Ishikawa (cell line): Measurements from ENCODE around the gene TIMM50.
A peak's percentile ranks its signal among the peaks of the same experiment; 100 is the strongest.

Source experiments
- CEBPB ChIP-seq: IDR thresholded peaks from 2 replicates; pipeline ENCODE4 v1.6.1; 2012
- CREB1 ChIP-seq: IDR thresholded peaks from 2 replicates; pipeline ENCODE4 v1.6.1; 2012; ENCODE audit warnings: low read depth
- EGR1 ChIP-seq: IDR thresholded peaks from 2 replicates; pipeline ENCODE4 v1.6.1; 2012
- EP300 ChIP-seq: IDR thresholded peaks from 2 replicates; pipeline ENCODE4 v1.6.1; 2012; ENCODE audit warnings: borderline replicate concordance
- FOXM1 ChIP-seq: IDR thresholded peaks from 2 replicates; pipeline ENCODE4 v1.6.1; 2012; ENCODE audit warnings: low read depth, borderline replicate concordance
- MAX ChIP-seq: IDR thresholded peaks from 2 replicates; pipeline ENCODE4 v1.6.1; 2012
- NFIC ChIP-seq: IDR thresholded peaks from 2 replicates; pipeline ENCODE4 v1.6.1; 2012
- RAD21 ChIP-seq: IDR thresholded peaks from 2 replicates; pipeline ENCODE4 v1.6.1; 2012; ENCODE audit warnings: low read depth
- REST ChIP-seq: IDR thresholded peaks from 2 replicates; pipeline ENCODE4 v1.6.1; 2012; ENCODE audit warnings: low read depth, mild to moderate bottlenecking
- TAF1 ChIP-seq: IDR thresholded peaks from 2 replicates; pipeline ENCODE4 v1.6.1; 2012; ENCODE audit warnings: low read depth, mild to moderate bottlenecking
- TCF12 ChIP-seq: IDR thresholded peaks from 2 replicates; pipeline ENCODE4 v1.6.1; 2012; ENCODE audit warnings: low read depth
- TEAD4 ChIP-seq: IDR thresholded peaks from 2 replicates; pipeline ENCODE4 v1.6.1; 2012
- YY1 ChIP-seq: IDR thresholded peaks from 2 replicates; pipeline ENCODE4 v1.6.1; 2012; ENCODE audit warnings: low read depth
- ZBTB7A ChIP-seq: IDR thresholded peaks from 2 replicates; pipeline ENCODE4 v1.6.1; 2012; ENCODE audit warnings: low read depth
- TF ChIP-seq, protein P1 (sequence below): IDR thresholded peaks from 2 replicates; pipeline ENCODE4 v1.6.1; 2012

Gene TIMM50

DNA sequence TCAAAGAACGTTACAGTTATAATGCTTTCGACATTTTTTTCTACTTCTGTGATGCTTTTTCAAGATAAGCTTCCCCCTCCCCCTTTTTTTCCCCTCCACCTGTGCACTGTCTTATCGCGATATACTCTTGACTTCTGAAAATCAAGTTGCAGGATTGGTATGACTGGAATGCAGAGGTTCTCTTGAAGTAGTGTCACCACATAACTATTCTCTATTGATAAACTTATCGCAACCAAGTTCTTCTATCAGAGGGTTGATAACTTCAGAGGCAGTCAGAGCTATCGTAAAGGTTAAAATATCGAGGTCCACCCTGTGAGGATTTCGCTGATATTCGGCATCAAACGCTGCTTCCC lies 58.5 kb downstream of the TIMM50 start:
- TF ChIP-seq REST (no peak), YY1 (no peak), NFIC (no peak), TEAD4 (peak; percentile 58)

- 0 out of 2 replicates have a peak, but pooled peaks have one; percentile 58 for TF ChIP-seq TCF12
- TF ChIP-seq ZBTB7A = 0 out of 2 replicates have a peak, but pooled peaks have one; percentile 52
- no peak for TF ChIP-seq NFIC
- no peak for TF ChIP-seq CREB1
- no peak for TF ChIP-seq EP300
- peak; percentile 61 for TF ChIP-seq MAX
- TF ChIP-seq FOXM1 = no peak
- no peak for TF ChIP-seq CEBPB
- peak; percentile 94 for TF ChIP-seq EGR1
- TF ChIP-seq TAF1 = peak; percentile 78; the same call in 1 of the 2 replicates
- peak; percentile 44; the same call in 1 of the 2 replicates for TF ChIP-seq YY1
- TF ChIP-seq RAD21 = peak; percentile 60
- no peak for TF ChIP-seq REST
- peak; percentile 44 for TF ChIP-seq TEAD4
- TF ChIP-seq, protein P1, sequence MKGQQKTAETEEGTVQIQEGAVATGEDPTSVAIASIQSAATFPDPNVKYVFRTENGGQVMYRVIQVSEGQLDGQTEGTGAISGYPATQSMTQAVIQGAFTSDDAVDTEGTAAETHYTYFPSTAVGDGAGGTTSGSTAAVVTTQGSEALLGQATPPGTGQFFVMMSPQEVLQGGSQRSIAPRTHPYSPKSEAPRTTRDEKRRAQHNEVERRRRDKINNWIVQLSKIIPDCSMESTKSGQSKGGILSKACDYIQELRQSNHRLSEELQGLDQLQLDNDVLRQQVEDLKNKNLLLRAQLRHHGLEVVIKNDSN = no peak
Observed at GRCh38 chr19:39539518-39540332, 59.1 kb downstream of the TIMM50 start, which contains the start of gene EID2. Gene EID2 (minus strand): TSS chr19:39540161. CDS start chr19:39540079, 82 bp downstream.

DNA sequence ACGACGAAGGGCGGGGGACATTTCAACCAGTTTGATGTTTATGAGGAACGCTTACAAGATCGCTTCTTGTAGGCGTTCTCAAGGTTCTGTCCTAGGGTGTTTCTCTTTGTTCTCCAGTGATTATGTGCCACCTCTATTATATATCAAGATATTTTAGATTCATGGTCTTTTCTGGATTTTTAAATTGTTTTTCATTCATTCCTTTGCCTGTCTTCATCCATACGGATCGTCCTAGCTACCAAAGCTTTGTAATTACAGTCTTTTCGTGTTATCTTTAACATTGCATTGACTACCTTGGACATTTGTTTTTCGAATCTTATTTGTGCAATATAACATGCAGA lies 59.7 kb downstream of the TIMM50 start:
- TF ChIP-seq CEBPB (no peak), ZBTB7A (no peak), EGR1 (no peak), TAF1 (no peak), YY1 (no peak), TEAD4 (no peak), FOXM1 (no peak), REST (no peak), RAD21 (no peak), TCF12 (no peak), MAX (no peak)
